PC-9 (cell line): ENCODE results near the gene KRT9. TPM values are rescaled to one million over a fixed set of nuclear protein-coding genes. Genes with fewer than 3 reads are reported as not detected.

ENCODE experiments used
- BruUV-seq: library from RNA; stranded (reverse); fragments of 400-500 nt; replicated peaks from 2 replicates; lab custom pipeline; 2021; lab: Mats Ljungman, UMichigan
- CTCF ChIA-PET: fragments of 300-600 bp; sonication (Branson Sonifier 250); formaldehyde crosslinking; loops from one replicate; lab custom pipeline; 2022; ENCODE audit warnings: antibody characterized with exemption; lab: Charles Lee
- POLR2A ChIA-PET: fragments of 300-600 bp; sonication (Branson Sonifier 250); formaldehyde crosslinking; loops from one replicate; lab custom pipeline; 2022; ENCODE audit warnings: antibody characterized with exemption; ENCODE audit not compliant: unreplicated experiment; lab: Charles Lee
- DNase-seq, 2 experiments: peaks; one replicate each; pipeline versions ENCODE4 v3.0.0 to v3.0.0-alpha.2; 2015 to 2022; ENCODE audit warnings: mixed read lengths in 1 of 2
- H2AFZ ChIP-seq: fragments of 200-600 bp; sonication (generic); 2 replicates; pipeline ENCODE4 v1.8.1; 2017; ENCODE audit warnings: antibody characterized with exemption
- H3F3A ChIP-seq: fragments of 200-600 bp; sonication (generic); 2 replicates; pipeline ENCODE4 v1.8.1; 2017; ENCODE audit warnings: antibody characterized with exemption, mild to moderate bottlenecking, low read depth; ENCODE audit not compliant: insufficient read depth
- H3K27ac ChIP-seq: fragments of 200-600 bp; sonication (generic); 2 replicates; pipeline ENCODE4 v1.6.1; 2016; ENCODE audit warnings: mixed run types
- H3K27me3 ChIP-seq: fragments of 200-600 bp; sonication (generic); 2 replicates; pipeline ENCODE4 v1.6.1; 2016; ENCODE audit warnings: low read depth, mixed run types; ENCODE audit not compliant: insufficient read depth
- H3K36me3 ChIP-seq: fragments of 200-600 bp; sonication (generic); 2 replicates; pipeline ENCODE4 v1.6.1; 2016; ENCODE audit warnings: low read depth, mixed run types
- H3K4me1 ChIP-seq: fragments of 200-600 bp; sonication (generic); replicated peaks from 2 replicates; pipeline ENCODE4 v1.6.1; 2016; ENCODE audit warnings: mixed run types; ENCODE audit not compliant: insufficient read depth
- H3K4me2 ChIP-seq: fragments of 200-600 bp; sonication (generic); 2 replicates; pipeline ENCODE4 v1.6.1; 2017; ENCODE audit warnings: mixed run types
- H3K4me3 ChIP-seq: fragments of 200-600 bp; sonication (generic); 2 replicates; pipeline ENCODE4 v1.6.1; 2016; ENCODE audit warnings: mixed run types
- H3K79me2 ChIP-seq: fragments of 200-600 bp; sonication (generic); 2 replicates; pipeline ENCODE4 v1.6.1; 2017; ENCODE audit warnings: low read depth, mixed run types
- H3K9me2 ChIP-seq: fragments of 200-600 bp; sonication (generic); 2 replicates; pipeline ENCODE4 v1.8.1; 2017; ENCODE audit warnings: mild to moderate bottlenecking; ENCODE audit not compliant: insufficient read depth
- H3K9me3 ChIP-seq: fragments of 200-600 bp; sonication (generic); 2 replicates; pipeline ENCODE4 v1.8.1; 2016; ENCODE audit warnings: low read depth; ENCODE audit not compliant: insufficient read depth
- H4K20me1 ChIP-seq: fragments of 200-600 bp; sonication (generic); 2 replicates; pipeline ENCODE4 v1.8.1; 2017; ENCODE audit not compliant: insufficient read depth
- CTCF ChIP-seq: fragments of 200-600 bp; sonication (generic); conservative IDR thresholded peaks from 2 replicates; pipeline ENCODE4 v1.6.1; 2017; ENCODE audit warnings: mixed run types, antibody characterized with exemption, mild to moderate bottlenecking, moderate library complexity
- EZH2 ChIP-seq: fragments of 200-600 bp; sonication (generic); IDR thresholded peaks from 2 replicates; pipeline ENCODE4 v1.8.0; 2017; ENCODE audit warnings: antibody characterized with exemption, low read depth
- intact Hi-C: fragments of 100-400 bp; cut with micrococcal nuclease; formaldehyde crosslinking; loops from one replicate; pipeline ENCODE4 v1.10.0; 2022; ENCODE audit not compliant: unreplicated experiment
- total RNA-seq: library from RNA; stranded (reverse); gene quantifications from 2 replicates; pipeline ENCODE4 v1.2.3, GENCODE V29; 2021

Gene KRT9
- total RNA-seq, 1 experiment from 2014 or later: 0.55 TPM

GRCh38 chr17:41581366-41582060 lies 9.7 kb upstream of the KRT9 start:
- Histone ChIP-seq H3K9me2 (no peaks in the 10 kb centered on the region), H2AFZ (no peak overlapping the region), H3K4me3 (no peak overlapping the region), H3K27me3 (no peaks in the 10 kb centered on the region), H3K4me1 (peaks cover 54% of the 10 kb centered on the region), H3F3A (peaks cover 29% of the 10 kb centered on the region; the same call in 1 of the 2 replicates), H3K79me2 (no peaks in the 10 kb centered on the region), H3K4me2 (peak overlapping the region; percentile 30; the same call in 1 of the 2 replicates), H3K36me3 (no peaks in the 10 kb centered on the region), H3K27ac (peak overlapping the region; percentile 37), H4K20me1 (no peaks in the 10 kb centered on the region), H3K9me3 (no peaks in the 10 kb centered on the region)
- intact Hi-C loops: no loop called here
- ChIA-PET POLR2A (interaction anchor here (0.6 to 1.0 kb wide), 4 partner anchors 22 to 72 kb away, joined by 3 to 5 read pairs (median 4); no protein-coding TSS in a partner anchor), CTCF (interaction anchor here (0.6 to 1.5 kb wide), 4 partner anchors 32 to 67 kb away, joined by 3 to 5 read pairs (median 4); no protein-coding TSS in a partner anchor)
- TSS peak; percentile 62 for BruUV-seq
- TF ChIP-seq EZH2 (no peak), CTCF (no peak)
- no peak for DNase-seq

- intact Hi-C loops: no loop called here
- POLR2A ChIA-PET: interaction anchor here (0.5 to 1.0 kb wide), 4 partner anchors 21 to 65 kb away, joined by 3 to 6 read pairs (median 5); no protein-coding TSS in a partner anchor
Observed at GRCh38 chr17:41580687-41581365, 9.0 kb upstream of the KRT9 start.

More at GRCh38 chr17:41580687-41581365, 9.0 kb upstream of the KRT9 start:
- Histone ChIP-seq H3K9me3 (no peaks in the 10 kb centered on the region), H3F3A (peaks cover 29% of the 10 kb centered on the region; the same call in 1 of the 2 replicates), H3K4me3 (no peak overlapping the region), H3K4me1 (peaks cover 56% of the 10 kb centered on the region), H3K9me2 (no peaks in the 10 kb centered on the region), H3K79me2 (no peaks in the 10 kb centered on the region), H3K4me2 (peak overlapping the region; percentile 30), H3K36me3 (no peaks in the 10 kb centered on the region), H3K27ac (peak overlapping the region; percentile 37), H2AFZ (no peak overlapping the region), H4K20me1 (no peaks in the 10 kb centered on the region), H3K27me3 (no peaks in the 10 kb centered on the region)
- BruUV-seq: TSS peak; percentile 28
- DNase-seq: peak; percentile 37 to 73
- CTCF ChIA-PET: interaction anchor here (0.6 to 1.0 kb wide), 3 partner anchors 31 to 68 kb away, joined by 3 to 5 read pairs (median 4); no protein-coding TSS in a partner anchor
- no peak for TF ChIP-seq CTCF
- no peak for TF ChIP-seq EZH2
